Measurements from ENCODE around the gene KITLG.
"Not testable (repeated sequence)": the region's sequence is repeated elsewhere in the genome, so short reads cannot be mapped to it uniquely, and the experiment has no call there.

DNA sequence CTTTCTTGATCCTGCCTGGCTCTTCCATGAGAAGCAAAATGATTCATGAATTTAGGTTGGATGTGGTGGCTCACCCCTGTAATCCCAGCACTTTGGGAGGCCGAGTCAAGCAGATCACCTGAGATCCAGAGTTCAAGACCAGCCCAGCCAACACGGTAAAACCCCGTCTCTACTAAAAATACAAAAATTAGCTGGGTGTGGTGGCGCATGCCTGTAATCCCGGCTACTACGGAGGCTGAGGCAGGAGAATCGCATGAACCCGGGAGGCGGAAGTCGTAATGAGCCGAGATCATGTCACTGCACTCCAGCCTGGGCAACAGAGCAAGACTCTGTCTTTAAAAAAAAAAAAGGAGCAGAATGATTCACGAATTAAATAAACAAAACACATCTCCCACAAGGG, 72.4 kb downstream of the KITLG start:
- not testable (repeated sequence) for TF ChIP-seq POLR2A, POLR2AphosphoS5, CTCF (IDR thresholded peaks at IDR 0.05)
